ENCODE results near the gene GJA1. TPM values are rescaled to one million over a fixed set of nuclear protein-coding genes. Genes with fewer than 3 reads are reported as not detected.

The GJA1 gene
- total RNA-seq = 71.7 and 82.3 TPM in 2 replicates

DNA sequence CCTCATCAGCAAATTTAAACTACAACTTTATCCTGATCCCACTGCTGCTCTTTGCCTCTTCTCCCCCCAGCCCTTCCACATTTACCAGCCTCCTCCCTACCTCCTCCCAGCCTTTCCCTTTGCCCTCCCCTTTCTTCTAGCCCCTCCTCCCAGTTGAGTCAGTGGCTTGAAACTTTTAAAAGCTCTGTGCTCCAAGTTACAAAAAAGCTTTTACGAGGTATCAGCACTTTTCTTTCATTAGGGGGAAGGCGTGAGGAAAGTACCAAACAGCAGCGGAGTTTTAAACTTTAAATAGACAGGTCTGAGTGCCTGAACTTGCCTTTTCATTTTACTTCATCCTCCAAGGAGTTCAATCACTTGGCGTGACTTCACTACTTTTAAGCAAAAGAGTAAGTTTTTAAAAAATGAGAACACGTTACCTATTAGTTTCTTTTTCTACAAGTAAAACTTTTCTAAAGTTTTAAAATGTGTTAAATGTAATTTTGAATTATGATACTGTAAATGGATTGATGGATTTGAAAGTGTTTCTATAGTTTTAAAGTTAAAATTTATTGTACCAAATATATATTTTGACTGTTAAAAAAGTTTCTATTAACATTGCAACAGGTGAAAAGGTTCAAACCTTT is at the start of gene GJA1:
TSS of gene GJA1 (plus strand) at position 203 of the 626 bp plus-strand sequence. CDS start 11,202 bp downstream, outside the sequence.

Small RNA genes lying within 50 kb of the gene (small RNA-seq; reads per million reads assigned to genes)
- not detected for gene RNU4-35P

Other genes with a start within 250 kb of the GJA1 start
- 8.8 and 14.9 TPM in 2 replicates for gene TBC1D32, start 101.2 kb upstream of the GJA1 start, total RNA-seq